Astrocyte of the spinal cord (primary cell): ENCODE results near the gene SEMA6A.

Experiments
- DNase-seq: peaks from one replicate; pipeline ENCODE4 v3.0.0; 2011; ENCODE audit warnings: low read depth, low spot score
- H3K4me3 ChIP-seq: 2 replicates; pipeline ENCODE4 v1.5.1; 2011; ENCODE audit warnings: low read depth, mild to moderate bottlenecking, low read length, moderate library complexity
- in situ Hi-C: cut with HindIII; loops from 2 replicates; pipeline ENCODE4 v1.10.0; 2017; ENCODE audit warnings: low sequenced_read_pairs
- TF ChIP-seq, protein P1 (sequence below): IDR thresholded peaks from 2 replicates; pipeline ENCODE4 v1.5.1; 2012; ENCODE audit warnings: low read depth, mild to moderate bottlenecking, low read length, inconsistent platforms

Gene SEMA6A

DNA sequence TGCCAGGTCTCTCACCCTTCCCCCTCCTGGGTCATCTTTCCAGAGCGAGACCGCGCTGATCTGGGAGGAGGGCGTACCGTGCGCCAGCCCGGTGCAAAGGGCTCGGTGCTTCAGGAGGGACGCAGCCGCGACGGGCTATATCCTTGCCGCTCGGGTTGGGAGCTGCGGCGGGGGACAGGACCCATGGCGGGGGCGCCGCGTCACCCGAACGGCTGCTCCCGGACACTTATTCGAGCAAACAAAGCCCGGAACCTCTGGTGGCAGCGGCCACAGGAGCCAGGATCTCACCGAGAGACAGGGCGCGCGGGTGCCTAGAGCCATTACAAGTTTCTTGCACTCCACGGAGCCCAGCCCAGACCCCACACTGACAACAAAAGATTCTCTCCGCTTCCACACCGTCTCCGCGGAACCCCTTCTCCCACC, 1.3 kb downstream of the SEMA6A start:
- TF ChIP-seq, protein P1, sequence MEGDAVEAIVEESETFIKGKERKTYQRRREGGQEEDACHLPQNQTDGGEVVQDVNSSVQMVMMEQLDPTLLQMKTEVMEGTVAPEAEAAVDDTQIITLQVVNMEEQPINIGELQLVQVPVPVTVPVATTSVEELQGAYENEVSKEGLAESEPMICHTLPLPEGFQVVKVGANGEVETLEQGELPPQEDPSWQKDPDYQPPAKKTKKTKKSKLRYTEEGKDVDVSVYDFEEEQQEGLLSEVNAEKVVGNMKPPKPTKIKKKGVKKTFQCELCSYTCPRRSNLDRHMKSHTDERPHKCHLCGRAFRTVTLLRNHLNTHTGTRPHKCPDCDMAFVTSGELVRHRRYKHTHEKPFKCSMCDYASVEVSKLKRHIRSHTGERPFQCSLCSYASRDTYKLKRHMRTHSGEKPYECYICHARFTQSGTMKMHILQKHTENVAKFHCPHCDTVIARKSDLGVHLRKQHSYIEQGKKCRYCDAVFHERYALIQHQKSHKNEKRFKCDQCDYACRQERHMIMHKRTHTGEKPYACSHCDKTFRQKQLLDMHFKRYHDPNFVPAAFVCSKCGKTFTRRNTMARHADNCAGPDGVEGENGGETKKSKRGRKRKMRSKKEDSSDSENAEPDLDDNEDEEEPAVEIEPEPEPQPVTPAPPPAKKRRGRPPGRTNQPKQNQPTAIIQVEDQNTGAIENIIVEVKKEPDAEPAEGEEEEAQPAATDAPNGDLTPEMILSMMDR, result no peak
- DNase-seq, result peak; percentile 12
- H3K4me3 ChIP-seq, result peak overlapping the region; percentile 57
- in situ Hi-C loops, result no loop called here

DNA sequence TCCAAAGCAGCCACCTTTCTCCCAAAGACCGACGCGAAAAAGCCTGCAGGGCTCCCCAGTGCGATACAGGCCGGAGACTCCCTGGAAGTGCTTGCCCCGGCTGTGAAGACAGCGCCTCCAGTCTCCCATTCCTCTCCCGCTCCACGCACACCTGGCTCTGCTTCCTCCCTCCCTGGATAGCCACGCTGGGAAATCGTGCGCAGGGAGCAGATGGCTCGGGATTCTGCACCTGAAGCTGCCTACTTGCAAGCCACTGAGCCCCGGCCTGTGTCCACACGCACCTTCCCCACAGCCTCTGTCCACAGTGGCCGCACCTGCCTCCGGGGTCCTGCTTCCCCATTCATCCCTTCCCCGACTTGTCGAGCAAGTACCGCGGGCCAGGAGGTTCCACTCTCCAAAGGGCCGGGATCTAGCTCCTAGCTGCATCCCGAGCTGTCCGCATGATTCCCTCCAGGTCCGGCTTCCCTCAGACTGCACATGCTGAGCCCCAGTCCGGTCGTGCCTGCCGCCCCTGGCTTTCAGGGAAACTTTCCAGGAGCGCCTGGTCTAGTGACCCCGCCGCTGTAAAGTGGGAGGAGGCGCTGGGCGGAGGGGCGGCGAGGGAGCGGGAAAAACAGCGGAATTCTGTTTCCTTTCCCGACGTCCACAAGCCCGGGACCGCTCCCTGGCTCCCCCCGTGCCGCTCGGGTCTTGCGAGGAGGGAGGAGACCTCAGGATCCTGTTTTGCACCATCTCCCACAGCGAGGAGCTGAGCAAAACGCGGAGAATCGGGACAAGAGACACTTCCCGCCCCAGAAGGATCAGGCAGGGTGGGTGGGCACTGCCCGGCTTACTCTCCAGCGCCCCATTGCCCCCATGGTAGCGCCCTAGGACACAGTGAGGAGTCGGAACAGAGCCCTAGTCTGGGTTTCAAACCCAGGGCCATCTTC, 2.0 kb downstream of the SEMA6A start:
- in situ Hi-C loops, result no loop called here
- TF ChIP-seq, protein P1, result no peak
- peak overlapping the region; percentile 57 for H3K4me3 ChIP-seq
- DNase-seq, result peak; percentile 17

DNA sequence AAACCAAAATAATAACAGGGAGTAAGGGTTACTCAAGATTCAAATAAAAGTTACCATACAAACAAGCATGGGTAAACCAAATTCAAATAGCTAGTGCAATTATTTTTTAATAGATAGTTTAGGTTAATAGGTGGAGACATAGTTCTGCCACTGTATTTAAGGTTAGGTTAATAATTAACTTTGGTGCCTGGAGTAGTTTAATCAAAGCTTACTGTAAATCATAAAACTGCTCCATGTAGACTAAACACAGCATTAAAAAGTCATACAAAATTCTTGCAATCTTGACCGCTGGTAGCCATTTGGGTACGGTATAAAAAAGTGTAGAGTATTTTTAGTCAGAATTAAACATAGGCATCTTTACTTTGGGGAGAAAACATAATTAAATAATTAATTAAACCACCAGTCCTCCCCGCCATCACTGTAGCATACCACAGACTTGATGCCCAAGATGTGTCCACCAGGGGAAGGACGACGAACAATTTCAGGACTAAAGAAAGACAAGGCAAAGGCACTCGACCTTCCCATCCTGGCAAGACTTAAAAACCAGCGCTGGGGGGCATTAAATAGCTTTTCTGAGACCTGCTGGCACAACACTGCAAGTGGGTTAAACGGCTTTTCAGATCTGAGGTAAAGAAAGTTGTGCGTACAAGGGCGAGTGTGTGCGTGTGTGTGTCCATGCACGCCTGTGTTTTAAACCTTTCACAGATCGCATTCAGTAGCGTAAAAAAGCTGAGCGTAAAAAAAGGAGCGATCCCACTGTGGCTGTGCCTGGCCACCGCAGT, 2.9 kb downstream of the SEMA6A start:
- H3K4me3 ChIP-seq, result peak overlapping the region; percentile 57
- peak; percentile 7 for DNase-seq
- TF ChIP-seq, protein P1, result no peak
- in situ Hi-C loops, result no loop called here

DNA sequence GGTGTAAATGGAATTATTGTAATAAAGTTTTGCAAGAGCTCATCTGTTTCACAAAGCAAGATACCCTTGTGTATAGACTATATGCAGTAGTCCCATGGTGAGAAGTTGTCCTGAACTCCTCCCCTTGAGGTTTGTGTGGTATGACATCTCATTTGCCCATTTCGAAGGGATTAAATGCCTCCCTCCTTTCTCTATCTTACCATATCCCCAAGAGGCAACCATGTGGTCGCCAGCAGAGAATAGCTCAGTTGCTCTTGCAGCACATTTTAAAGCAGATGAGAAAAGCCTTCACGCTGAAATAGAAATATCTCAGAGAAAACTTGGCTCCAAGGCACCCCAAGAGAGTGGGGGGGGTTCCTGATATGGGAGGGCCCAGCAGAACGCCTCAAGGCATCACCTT, 4.6 kb downstream of the SEMA6A start:
- TF ChIP-seq, protein P1, result no peak
- in situ Hi-C loops, result no loop called here
- H3K4me3 ChIP-seq, result no peak overlapping the region
- no peak for DNase-seq

DNA sequence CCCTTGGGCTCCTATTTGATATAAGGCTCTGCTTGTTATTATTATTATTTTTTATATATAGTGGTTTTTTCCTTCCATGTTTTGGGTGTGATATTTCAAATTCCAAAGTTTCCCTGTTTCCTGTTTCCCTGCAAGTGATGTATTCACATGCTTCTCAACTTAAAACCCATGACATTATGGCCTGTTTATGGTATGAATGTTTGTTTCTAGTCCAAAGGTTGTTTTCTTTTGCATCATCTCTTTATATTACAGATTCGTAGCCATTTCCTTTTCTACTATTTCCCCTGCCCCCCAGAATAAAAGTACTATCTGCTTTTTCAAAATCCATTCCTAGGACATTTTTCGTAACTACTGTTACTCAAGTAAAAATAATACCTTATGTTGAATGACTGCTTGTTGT, 7.5 kb downstream of the SEMA6A start:
- H3K4me3 ChIP-seq, result no peak overlapping the region
- in situ Hi-C loops, result no loop called here
- TF ChIP-seq, protein P1, result no peak
- no peak for DNase-seq

DNA sequence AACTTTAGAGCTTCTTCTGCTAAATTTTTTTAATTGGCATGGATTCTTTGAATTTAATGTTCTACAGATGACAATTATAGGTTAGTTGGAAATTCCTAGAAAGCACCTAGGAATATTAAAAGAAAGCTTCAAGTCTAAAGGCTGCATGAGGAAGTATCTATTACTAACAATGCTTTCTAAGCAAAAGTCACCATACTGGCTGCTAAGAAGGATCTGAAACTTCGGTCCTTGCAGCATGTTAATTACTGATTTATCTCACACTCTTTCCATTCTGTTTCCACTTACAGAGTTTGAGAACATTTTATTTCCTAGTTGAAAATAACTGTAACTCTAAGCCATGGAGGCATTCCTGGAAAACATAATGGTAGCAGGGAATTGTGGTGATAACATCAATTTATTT, 8.4 kb downstream of the SEMA6A start:
- in situ Hi-C loops, result no loop called here
- no peak overlapping the region for H3K4me3 ChIP-seq
- TF ChIP-seq, protein P1, result no peak
- DNase-seq, result no peak
